SH-SY5Y (cell line): ENCODE measurements around the gene HTR1D.

Experiments
- GATA2 ChIP-seq: IDR thresholded peaks from 2 replicates; pipeline ENCODE4 v1.6.1; 2011; ENCODE audit warnings: mild to moderate bottlenecking, low read depth, low read length
- GATA3 ChIP-seq: IDR thresholded peaks from 2 replicates; pipeline ENCODE4 v1.6.1; 2011; ENCODE audit warnings: low read depth, mild to moderate bottlenecking, low read length, moderate library complexity

DNA sequence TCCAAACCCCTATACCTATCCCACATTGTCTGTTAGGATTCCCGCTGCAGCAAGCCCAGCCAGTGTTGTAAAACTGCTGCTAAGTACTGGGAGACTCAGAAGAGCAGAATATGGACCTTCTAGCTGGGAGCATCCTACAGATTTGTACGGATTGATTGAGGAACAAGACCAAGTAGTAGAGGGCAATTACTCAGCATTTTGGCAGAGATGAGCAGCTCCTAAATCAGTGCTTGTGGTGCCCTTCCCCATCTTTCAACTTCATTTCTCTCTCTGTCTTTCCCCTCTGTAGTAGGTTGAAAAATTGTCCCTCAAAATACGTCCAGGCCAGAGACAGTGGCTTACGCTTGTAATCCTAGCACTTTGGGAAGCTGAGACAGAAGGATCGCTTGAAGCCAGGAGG lies 37.3 kb upstream of the HTR1D start:
- TF ChIP-seq GATA2 (no peak), GATA3 (no peak)
